HG03575 (cell line): ENCODE data around the gene LBHD1.
"Not testable (repeated sequence)": the region's sequence is repeated elsewhere in the genome, so short reads cannot be mapped to it uniquely, and the experiment has no call there.

Source experiments
- ATAC-seq: cut with Tn5 transposase; IDR thresholded peaks from one replicate; pipeline ENCODE4 v1.9.1; 2021; ENCODE audit not compliant: unreplicated experiment, insufficient number of reproducible peaks, low FRiP score; ENCODE audit errors: extremely low read depth

The LBHD1 gene

DNA sequence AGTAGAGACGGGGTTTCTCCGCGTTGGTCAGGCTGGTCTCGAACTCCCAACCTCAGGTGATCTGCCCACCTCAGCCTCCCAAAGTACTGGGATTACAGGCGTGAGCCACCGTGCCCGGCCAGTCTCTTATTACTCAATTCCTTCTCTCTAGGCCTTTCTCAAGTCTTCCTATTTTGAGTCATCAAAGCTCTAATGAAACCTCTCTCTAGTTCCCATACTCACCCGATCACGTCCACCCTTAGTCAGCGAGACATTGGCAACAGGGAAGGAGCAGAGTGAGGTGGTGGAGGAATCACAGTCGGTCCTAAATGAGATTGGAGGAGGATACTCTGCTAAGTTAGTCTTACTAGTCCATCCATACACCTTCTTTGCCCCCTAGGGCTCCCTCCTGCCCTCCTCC lies 30.2 kb upstream of the LBHD1 start:
- ATAC-seq, result no peak

DNA sequence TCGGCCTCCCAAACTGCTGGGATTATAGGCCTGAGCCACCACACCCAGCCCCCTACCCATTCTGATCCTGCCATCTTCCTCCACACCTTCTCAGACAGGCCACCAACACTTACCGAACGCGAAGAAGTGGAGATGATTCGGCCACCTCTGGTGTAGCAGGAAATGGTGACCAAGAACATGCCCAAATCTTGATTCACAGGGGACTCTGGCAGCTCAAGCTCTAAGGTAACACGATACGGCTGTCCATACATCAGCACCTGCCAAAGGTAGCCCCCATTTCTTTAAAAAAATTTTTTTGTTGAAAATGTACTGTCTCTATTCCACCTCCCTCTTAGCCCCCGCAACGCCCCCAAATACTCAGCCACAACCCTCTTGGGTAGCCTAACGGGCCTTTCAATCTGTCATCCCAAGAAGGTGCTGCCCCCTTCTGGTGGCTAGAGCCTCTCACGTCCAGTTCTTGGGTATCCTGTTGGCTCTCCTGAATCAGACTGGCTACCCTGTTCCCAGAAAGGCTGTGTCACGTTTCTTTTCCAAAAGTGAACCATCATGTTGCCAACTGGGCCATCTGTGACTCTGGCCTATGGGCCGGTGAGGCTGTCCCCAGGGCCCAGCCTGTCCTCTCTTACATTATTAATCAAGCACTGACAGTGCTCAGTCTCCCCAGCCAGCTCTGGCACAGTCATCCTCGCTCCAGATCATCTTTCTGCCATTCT lies 22.5 kb upstream of the LBHD1 start:
- no peak for ATAC-seq

DNA sequence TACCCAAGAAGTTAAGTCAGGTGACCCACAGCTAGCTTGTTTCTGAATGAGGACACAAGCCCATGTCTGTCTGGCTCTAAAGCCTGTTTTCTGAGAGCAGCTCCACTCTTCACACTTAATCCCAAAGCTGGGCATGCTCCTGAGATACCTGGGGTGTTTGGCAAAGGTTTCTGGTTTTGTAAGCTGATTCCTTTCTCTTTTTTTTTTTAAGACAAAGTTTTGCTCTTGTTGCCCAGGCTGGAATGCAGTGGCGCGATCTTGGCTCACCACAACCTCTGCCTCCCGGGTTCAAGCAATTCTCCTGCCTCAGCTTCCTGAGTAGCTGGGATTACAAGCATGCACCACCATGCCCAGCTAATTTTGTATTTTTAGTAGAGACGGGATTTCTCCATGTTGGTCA lies 21.6 kb upstream of the LBHD1 start:
- ATAC-seq, result not testable (repeated sequence)

DNA sequence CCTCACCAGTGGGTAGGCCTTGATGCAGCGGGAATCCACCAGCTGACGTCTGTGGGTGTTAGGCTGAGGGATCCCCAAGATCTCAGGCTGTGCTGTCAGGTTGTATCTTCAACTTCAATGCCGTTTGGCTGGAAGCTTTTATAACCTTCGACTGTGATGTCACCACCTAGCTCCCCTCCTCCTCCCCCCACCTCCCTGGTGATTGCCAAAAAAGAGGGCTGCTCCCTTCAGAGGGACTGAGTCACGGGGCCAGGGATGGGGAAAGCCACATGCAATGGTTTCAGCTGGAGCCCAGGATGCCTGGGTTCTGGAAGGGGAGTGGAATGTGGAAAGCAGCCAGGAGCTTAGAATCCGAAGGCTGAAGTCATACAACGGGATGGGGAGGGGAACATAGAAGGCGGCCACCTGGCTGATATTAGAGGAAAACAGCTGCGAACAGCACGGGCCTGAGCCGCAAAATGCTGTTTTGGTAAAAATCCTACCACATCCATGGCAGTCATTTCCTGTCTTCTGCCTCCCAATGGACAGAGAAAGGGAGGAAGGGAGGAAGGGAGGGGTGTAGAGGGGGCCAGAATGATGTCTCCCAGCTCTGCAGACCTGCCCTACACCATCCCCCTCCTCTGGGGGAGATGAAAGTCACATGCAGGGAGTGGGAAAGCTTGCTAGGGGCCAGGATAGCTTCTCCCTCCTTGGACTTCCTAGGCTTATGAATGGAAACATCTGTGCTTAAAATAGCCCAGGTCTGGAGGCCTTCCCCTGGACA lies 17.5 kb upstream of the LBHD1 start, which contains the start of gene LRRN4CL:
TSS of gene LRRN4CL (minus strand) at position 110 of the 763 bp plus-strand sequence. CDS start 1,022 bp downstream, outside the sequence.
- ATAC-seq, result no peak

- no peak for ATAC-seq
Measured at GRCh38 chr11:62688491-62688890, 16.4 kb upstream of the LBHD1 start.

- no peak for ATAC-seq
Measured at GRCh38 chr11:62687508-62688396, 15.7 kb upstream of the LBHD1 start.

DNA sequence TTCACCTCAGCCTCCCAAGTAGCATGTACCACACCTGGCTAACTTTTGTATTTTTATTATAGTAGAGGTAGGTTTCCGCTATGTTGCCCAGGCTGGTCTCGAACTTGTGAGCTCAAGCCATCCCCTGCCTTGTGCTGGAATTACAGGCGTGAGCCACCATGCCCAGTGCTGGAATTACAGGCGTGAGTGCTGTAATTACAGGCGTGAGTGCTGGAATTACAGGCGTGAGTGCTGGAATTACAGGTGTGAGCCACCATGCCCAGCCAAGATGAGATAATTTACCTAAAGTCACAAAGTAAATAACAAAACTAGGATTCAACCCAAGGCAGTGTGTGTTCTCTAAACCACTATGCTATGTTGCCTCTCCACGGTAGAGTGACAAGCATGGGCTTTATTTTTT lies 10.5 kb upstream of the LBHD1 start:
- ATAC-seq, result no peak

- no peak for ATAC-seq
Measured at GRCh38 chr11:62680825-62681240, 8.8 kb upstream of the LBHD1 start.

- no peak for ATAC-seq
Measured at GRCh38 chr11:62678770-62679696, 7.0 kb upstream of the LBHD1 start, which contains the start of gene UBXN1. TSS of gene UBXN1 (minus strand) at chr11:62679073. CDS start at chr11:62678923, 150 bp downstream.

DNA sequence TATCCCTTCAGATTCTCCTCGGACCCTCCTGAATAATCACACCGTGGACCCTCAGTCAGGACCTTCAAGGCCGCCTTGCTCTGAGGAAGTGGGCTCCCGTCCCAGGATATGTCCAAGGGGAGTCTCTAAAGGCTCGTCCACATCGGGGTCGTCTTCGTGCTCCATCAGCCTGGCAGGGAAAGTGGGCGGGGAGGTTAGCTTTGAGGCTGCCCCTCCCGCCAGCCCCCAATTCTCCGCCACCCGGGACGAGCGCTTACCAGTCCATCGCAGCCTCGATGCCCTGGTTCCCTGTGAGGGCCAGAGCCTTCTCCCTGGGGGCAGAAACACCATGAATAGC lies 6.3 kb upstream of the LBHD1 start:
- ATAC-seq, result no peak

DNA sequence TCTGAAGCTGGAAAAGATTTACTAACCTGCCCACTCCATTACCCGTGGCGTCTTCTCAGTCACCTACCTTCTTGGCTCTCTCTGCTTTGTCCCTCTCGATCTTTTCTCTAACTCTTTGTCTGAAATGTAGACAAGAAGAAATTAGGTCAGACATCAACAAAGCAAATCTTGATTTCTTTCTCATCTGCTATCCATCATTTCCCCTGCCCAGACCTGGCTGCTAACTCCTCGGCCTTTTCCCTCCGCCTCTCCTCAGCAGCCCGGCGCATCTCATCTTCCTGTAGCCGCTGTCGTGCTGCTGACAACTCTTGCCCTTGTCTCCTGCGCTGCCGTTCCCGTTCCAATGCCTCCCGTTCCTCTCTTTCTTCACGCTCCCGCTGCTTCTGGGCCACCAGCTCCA lies 5.6 kb upstream of the LBHD1 start:
- ATAC-seq, result no peak

- ATAC-seq, result no peak
Measured at GRCh38 chr11:62677156-62677555, 5.1 kb upstream of the LBHD1 start.

GRCh38 chr11:62676698-62677097 lies 4.6 kb upstream of the LBHD1 start:
- ATAC-seq, result no peak

GRCh38 chr11:62675415-62675814 lies 3.3 kb upstream of the LBHD1 start:
- ATAC-seq, result not testable (repeated sequence)

DNA sequence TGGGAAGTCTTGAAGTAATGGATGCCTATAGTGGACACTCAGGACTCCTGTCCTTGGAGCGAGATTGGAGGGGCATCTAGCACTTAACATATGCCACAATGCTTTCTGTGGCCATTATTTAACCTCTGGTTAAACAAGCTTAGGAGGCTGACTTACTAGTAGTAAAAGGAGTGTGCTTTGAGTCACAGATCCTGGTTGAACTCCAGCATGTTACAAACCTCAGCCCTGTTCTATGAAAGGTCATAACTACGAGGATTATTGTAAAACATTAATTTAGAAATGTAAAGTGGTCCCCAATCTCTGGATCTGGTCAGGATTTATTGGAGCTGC lies 1.1 kb upstream of the LBHD1 start:
- no peak for ATAC-seq

GRCh38 chr11:62671236-62671607 lies 845 bp downstream of the LBHD1 start:
- ATAC-seq, result no peak

DNA sequence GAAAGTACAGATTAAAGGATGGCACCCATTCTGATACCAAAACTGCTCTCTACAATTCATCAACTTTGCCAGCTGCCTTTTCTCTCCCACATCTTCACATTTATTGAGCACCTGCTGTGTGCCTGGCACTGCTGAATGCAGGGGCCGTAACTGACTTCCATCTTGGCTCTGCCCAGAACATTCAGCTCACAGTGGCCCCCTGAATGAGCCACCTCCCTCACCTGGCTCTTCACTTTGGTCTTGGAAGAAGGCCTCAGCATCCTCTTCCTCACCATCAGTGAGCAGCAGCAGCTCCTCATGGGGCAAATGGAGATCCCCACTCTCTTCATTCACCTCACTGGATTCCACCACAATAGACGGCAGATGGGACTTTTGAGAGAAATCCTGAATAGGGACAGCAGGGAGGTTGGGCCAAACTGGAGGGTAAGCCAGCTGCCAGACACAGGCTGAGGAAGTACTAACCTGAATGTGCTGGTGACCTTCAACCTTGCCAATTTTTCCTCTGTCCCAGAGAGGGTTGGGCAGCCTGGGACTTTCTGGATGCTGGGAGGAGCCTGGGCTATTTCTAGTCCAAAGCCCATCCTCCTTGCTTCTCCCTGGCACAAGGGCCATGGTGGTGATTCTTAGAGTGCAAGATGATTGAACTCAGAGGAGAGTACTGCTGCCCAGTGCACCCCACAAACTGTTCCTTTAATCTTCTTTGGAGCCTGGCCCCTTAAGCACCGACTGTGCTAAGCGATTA lies 2.5 kb downstream of the LBHD1 start:
- ATAC-seq, result no peak

DNA sequence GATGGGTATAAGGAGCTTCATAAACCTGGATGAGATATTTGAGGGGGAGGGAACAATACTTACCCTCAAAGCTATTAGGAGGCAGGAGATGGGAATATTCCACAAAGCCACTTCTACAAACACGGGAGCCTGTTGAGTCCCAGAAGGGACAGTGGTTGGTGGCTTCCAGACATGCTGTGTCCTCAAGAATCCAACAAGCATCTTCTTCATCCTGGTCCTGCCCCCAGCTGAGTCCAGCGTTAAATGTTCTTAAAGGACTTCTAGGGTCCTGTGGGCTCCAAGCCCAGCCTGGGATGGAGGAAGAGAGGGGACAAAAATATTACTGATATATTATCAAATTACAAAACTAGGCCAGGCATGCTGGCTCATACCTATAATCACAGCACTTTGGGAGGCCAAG lies 4.6 kb downstream of the LBHD1 start:
- ATAC-seq, result no peak
